Measurements from ENCODE around the gene PPIG.
"Not testable (repeated sequence)": the region's sequence is repeated elsewhere in the genome, so short reads cannot be mapped to it uniquely, and the experiment has no call there.

DNA sequence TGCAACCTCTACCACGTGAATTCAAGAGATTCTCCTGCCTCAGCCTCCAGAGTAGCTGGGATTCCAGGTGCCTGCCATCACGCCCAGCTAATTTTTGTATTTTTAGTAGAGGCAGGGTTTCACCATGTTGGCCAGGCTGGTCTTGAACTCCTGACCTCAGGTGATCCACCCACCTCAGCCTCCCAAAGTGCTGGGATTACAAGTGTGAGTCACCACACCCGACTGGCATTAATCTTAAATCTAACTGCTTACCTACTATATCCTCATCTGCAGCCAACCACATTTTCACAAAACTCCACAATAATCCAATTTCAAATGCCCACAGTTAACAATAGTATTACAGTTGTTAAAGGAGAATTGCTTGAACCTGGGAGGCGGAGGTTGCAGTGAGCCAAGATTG lies 13.4 kb upstream of the PPIG start:
- TF ChIP-seq, protein P1, sequence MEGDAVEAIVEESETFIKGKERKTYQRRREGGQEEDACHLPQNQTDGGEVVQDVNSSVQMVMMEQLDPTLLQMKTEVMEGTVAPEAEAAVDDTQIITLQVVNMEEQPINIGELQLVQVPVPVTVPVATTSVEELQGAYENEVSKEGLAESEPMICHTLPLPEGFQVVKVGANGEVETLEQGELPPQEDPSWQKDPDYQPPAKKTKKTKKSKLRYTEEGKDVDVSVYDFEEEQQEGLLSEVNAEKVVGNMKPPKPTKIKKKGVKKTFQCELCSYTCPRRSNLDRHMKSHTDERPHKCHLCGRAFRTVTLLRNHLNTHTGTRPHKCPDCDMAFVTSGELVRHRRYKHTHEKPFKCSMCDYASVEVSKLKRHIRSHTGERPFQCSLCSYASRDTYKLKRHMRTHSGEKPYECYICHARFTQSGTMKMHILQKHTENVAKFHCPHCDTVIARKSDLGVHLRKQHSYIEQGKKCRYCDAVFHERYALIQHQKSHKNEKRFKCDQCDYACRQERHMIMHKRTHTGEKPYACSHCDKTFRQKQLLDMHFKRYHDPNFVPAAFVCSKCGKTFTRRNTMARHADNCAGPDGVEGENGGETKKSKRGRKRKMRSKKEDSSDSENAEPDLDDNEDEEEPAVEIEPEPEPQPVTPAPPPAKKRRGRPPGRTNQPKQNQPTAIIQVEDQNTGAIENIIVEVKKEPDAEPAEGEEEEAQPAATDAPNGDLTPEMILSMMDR (IDR thresholded peaks at IDR 0.05): not testable (repeated sequence)
- not testable (repeated sequence) for TF ChIP-seq POLR2A, EP300 (IDR thresholded peaks at IDR 0.05)

Measured in tibial nerve (tissue), 4 donors.